GM10248 (cell line): ENCODE data around the gene SYCE1.
"Not testable (repeated sequence)": the region's sequence is repeated elsewhere in the genome, so short reads cannot be mapped to it uniquely, and the experiment has no call there.

Experiments used
- CTCF ChIA-PET: fragments of 300-600 bp; sonication (Branson Sonifier 250); formaldehyde crosslinking; extraction: SDS; loops from one replicate; lab custom pipeline; 2021; ENCODE audit warnings: antibody characterized with exemption; lab: Yijun Ruan, JAX
- POLR2A ChIA-PET: fragments of 350-650 bp; sonication (Branson Sonifier 250); formaldehyde crosslinking; extraction: SDS; loops from one replicate; lab custom pipeline; 2020; ENCODE audit warnings: antibody characterized with exemption; lab: Yijun Ruan, JAX
- DNase-seq: peaks from one replicate; pipeline ENCODE4 v3.0.0; 2012; ENCODE audit errors: extremely low spot score
- TF ChIP-seq, protein P1 (sequence below): IDR thresholded peaks from 2 replicates; pipeline ENCODE4 v1.5.1; 2012; ENCODE audit warnings: mild to moderate bottlenecking, low read depth; ENCODE audit errors: extremely low read depth, missing control alignments, control extremely low read depth

Gene SYCE1, protein sequence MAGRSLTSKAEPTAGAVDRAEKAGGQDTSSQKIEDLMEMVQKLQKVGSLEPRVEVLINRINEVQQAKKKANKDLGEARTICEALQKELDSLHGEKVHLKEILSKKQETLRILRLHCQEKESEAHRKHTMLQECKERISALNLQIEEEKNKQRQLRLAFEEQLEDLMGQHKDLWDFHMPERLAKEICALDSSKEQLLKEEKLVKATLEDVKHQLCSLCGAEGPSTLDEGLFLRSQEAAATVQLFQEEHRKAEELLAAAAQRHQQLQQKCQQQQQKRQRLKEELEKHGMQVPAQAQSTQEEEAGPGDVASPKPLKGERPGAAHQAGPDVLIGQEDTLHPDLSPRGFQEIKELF

DNA sequence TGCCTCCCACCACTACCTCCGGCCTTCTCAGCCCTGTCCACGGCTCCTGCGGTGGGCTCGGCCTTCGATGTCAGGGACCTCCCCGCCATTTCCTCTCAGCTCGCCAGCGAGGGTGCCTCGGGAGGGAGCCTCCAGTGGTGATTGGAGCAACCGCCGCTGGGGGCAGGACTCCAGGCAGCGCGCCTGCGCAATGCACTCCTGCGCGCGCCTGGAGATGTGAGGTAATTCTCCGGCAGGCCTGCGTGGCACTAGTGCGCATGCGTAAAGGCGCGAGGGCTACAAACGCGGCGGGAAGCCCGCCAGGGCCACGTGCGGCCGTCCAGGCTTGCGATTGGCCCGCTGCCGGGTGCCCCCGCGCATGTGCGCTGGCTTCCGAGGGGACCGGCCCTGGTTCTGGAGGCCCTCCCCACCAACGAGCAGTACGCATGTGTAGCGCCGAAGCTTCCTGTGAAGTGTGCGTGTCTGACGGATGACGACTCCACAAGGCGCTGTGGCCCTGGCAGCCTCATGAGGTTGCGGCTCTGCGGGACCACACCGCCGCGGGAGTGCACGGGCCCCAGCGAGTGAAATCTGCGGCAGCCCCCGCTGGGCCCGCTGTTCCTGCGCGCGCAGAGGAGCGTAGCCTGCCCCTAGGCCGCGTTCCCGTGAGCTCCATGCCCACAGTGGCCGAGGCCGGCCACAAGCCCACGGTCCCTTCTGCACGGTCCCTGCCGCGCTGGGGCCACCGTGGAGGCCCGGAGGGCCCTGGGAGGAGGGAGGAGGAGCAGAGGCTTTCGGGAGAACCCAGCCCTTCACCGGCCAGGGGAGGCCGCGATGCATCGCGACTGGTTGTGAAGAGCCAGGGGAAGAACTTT lies at the start of gene SYCE1:
SYCE1 (minus strand) TSS at position 143 of the 854 bp plus-strand sequence; CDS start at position 89, 54 bp downstream.
- DNase-seq = no peak
- ChIA-PET POLR2A (no interaction called here), CTCF (no interaction called here)
- TF ChIP-seq, protein P1, sequence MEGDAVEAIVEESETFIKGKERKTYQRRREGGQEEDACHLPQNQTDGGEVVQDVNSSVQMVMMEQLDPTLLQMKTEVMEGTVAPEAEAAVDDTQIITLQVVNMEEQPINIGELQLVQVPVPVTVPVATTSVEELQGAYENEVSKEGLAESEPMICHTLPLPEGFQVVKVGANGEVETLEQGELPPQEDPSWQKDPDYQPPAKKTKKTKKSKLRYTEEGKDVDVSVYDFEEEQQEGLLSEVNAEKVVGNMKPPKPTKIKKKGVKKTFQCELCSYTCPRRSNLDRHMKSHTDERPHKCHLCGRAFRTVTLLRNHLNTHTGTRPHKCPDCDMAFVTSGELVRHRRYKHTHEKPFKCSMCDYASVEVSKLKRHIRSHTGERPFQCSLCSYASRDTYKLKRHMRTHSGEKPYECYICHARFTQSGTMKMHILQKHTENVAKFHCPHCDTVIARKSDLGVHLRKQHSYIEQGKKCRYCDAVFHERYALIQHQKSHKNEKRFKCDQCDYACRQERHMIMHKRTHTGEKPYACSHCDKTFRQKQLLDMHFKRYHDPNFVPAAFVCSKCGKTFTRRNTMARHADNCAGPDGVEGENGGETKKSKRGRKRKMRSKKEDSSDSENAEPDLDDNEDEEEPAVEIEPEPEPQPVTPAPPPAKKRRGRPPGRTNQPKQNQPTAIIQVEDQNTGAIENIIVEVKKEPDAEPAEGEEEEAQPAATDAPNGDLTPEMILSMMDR = no peak

DNA sequence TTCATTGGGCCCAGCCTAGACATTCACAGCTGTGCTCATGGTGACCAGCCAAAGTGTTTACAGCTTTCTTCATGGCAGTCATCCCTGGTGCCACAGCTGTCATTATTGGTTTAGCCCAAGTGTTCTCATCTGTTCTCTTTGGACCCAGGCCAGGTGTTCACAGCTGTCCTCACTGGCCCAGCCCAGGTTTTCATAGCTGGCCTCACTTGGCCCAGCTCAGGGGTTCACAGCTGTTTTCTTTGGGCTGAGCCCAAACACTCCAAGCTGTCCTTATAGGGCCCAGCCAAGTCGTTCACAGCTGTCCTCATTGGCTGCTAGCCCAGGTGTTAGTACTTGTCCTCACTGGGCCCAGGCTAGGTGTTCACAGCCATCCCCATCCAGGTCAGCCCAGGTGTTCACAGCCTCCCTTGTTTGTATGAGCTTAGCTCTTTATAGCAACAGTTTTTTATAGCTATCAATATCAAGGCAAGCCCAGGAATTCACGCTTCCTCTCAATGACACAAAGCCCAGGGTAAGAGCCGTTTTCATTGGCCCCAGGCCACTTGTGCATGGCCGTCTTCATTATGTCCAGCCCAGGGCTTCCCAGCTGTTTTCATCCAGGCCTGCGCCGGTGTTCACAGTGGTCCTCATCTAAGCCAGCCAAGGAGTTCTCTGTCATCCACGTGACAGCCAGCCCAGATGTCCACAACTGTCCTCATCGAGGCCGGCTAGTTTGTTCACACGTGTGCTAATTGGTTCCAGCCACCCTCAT lies 49.6 kb upstream of the SYCE1 start:
- CTCF ChIA-PET = interaction anchor here (1.5 kb wide), 1 partner anchor 7 kb away, joined by 6 read pairs; no protein-coding TSS in a partner anchor
- TF ChIP-seq, protein P1 = no peak
- POLR2A ChIA-PET = no interaction called here
- no peak for DNase-seq

DNA sequence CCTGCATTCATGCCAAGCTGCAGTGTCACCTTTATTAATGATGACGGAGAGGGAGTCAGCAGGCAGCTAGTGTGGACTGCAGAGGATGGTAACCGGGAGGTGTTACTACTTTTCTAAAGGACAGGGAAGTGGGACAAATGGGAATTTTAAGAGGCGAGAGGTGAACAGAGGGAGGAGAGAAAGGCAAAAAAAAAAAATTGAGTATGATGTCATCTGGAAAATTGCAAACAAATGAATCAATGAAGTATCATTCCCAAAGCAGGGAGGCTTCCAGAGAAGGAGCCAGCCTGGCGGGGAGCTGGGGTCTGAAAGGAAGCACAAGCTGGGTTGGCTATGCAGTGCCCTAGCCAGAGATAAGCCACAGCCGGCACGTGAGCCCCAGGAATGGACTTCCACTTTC lies 48.3 kb upstream of the SYCE1 start:
- ChIA-PET CTCF (no interaction called here), POLR2A (no interaction called here)
- no peak for DNase-seq
- TF ChIP-seq, protein P1 = no peak

DNA sequence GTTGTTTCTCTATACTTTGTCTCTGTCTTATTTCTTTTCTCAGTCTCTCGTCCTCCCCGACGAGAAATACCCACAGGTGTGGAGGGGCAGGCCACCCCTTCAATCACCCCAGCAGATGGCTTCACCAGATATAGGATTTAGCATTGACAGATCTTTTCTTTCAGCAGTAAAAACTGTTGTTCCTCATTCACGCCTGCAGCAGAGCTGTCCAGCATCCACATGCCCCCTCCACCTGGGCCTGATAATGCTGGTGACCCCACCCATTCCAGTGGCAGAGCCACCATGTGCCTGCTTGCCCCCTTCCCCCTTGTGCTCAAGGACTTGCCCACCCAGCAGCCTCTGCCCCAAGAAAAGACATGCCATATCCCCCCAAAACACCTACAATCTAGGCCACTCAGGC lies 45.7 kb upstream of the SYCE1 start:
- no peak for DNase-seq
- TF ChIP-seq, protein P1 = no peak
- ChIA-PET CTCF (no interaction called here), POLR2A (no interaction called here)

DNA sequence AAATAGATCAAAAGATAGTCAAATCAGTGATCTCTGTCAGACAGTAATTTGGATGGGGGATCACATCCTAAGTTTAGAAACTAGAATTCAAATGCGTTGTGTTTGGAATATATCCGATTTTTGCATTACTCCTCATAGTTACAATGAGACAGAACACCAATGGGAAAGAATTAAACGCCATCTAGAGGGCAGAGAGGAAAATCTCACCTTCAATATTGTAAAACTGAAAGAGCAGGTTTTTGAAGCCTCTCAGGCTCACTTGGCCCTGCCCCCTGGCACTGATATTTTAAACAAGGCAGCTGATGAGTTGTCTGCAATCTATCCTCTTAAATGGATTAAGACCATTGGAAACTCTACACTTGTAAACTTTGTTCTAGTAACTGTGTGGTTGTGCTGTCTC lies 43.5 kb upstream of the SYCE1 start:
- ChIA-PET CTCF (interaction anchor here (0.8 to 3.5 kb wide), 5 partner anchors 10 to 280 kb away, joined by 4 to 9 read pairs (median 7); no protein-coding TSS in a partner anchor), POLR2A (no interaction called here)
- no peak for DNase-seq

DNA sequence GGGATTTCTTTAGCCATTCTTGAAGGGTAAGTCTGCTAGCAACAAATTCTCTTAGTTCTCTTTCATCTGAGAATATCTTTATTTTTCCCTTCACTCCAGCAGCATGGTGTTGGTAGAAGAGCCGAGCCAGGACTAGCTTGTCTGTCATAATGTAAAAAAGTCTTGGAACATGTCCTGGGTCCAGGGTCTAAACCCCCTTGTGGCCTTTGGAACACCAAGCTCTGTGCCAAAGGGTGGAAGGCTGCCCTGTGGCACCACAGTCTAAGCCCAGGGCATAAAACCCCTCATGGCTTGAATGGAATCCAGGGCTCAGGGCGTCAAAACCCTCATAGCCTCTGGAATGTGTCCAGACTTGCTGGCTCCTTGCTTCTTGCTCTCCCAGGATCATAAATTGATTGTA lies 38.1 kb upstream of the SYCE1 start:
- CTCF ChIA-PET = interaction anchor here (1.0 to 1.4 kb wide), 2 partner anchors 51 to 164 kb away, joined by 3 read pairs; no protein-coding TSS in a partner anchor
- DNase-seq, POLR2A ChIA-PET: not testable (repeated sequence)

More for the DNA sequence above, 43.5 kb upstream of the SYCE1 start:
- TF ChIP-seq, protein P1 = peak; percentile 44
